WI38 (cell line): ENCODE measurements around the gene IQGAP3.
A peak's percentile ranks its signal among the peaks of the same experiment; 100 is the strongest.

ENCODE experiments used
- H3K4me3 ChIP-seq: 2 replicates; pipeline ENCODE4 v1.5.1; 2011; ENCODE audit warnings: low read depth, mild to moderate bottlenecking, control low read depth, low read length
- CTCF ChIP-seq: IDR thresholded peaks from 2 replicates; pipeline ENCODE4 v1.5.1; 2012; ENCODE audit warnings: low read depth, mild to moderate bottlenecking, control low read depth, low read length

IQGAP3 gene

GRCh38 chr1:156491151-156491949, 81.0 kb downstream of the IQGAP3 start:
- TF ChIP-seq CTCF = no peak

GRCh38 chr1:156490401-156491032, 81.8 kb downstream of the IQGAP3 start:
- no peak for TF ChIP-seq CTCF
- H3K4me3 ChIP-seq = no peak overlapping the region

More at GRCh38 chr1:156491151-156491949, 81.0 kb downstream of the IQGAP3 start:
- H3K4me3 ChIP-seq = no peak overlapping the region

- H3K4me3 ChIP-seq = no peak overlapping the region
- no peak for TF ChIP-seq CTCF
Measured at GRCh38 chr1:156489935-156490293, 82.5 kb downstream of the IQGAP3 start.

GRCh38 chr1:156489166-156489934, 83.0 kb downstream of the IQGAP3 start:
- TF ChIP-seq CTCF = 0 out of 2 replicates have a peak, but pooled peaks have one; percentile 9
- H3K4me3 ChIP-seq = no peak overlapping the region

GRCh38 chr1:156488566-156489165, 83.7 kb downstream of the IQGAP3 start:
- H3K4me3 ChIP-seq = no peak overlapping the region

GRCh38 chr1:156487862-156488261, 84.5 kb downstream of the IQGAP3 start:
- H3K4me3 ChIP-seq = no peak overlapping the region
- no peak for TF ChIP-seq CTCF

More at GRCh38 chr1:156488566-156489165, 83.7 kb downstream of the IQGAP3 start:
- no peak for TF ChIP-seq CTCF
